Dermis microvascular lymphatic vessel endothelial cell (primary cell): Measurements from ENCODE around the gene EARS2. TPM values are rescaled to one million over a fixed set of nuclear protein-coding genes. Genes with fewer than 3 reads are reported as not detected.
"Not testable (repeated sequence)": the region's sequence is repeated elsewhere in the genome, so short reads cannot be mapped to it uniquely, and the experiment has no call there.

Experiments used
- DNase-seq, 2 donors: peaks; one replicate each; pipeline versions ENCODE4 v3.0.0 to v3.0.0-alpha.2; 2010; ENCODE audit warnings: low read depth in 2 of 2
- total RNA-seq: library from RNA; depleted of rRNA; stranded (reverse); fragments of >200 nt; gene quantifications from 2 replicates; pipeline ENCODE4 v1.2.1, GENCODE V29; 2014

Gene EARS2
- total RNA-seq, 1 donor from 2014 or later = 15.4 TPM

- no peak for DNase-seq
Observed at GRCh38 chr16:23505671-23506605, 51.2 kb downstream of the EARS2 start.

- DNase-seq = no peak
Observed at GRCh38 chr16:23505180-23505665, 51.9 kb downstream of the EARS2 start.

GRCh38 chr16:23504453-23505179, 52.5 kb downstream of the EARS2 start:
- peak; percentile 45 to 94 for DNase-seq

GRCh38 chr16:23504076-23504452, 53.1 kb downstream of the EARS2 start:
- no peak for DNase-seq

- peak; percentile 36 to 80 for DNase-seq
Observed at GRCh38 chr16:23502466-23502865, 54.7 kb downstream of the EARS2 start.

GRCh38 chr16:23501291-23501690, 55.9 kb downstream of the EARS2 start:
- no peak for DNase-seq

- DNase-seq = no peak
Observed at GRCh38 chr16:23500862-23501225, 56.3 kb downstream of the EARS2 start.

GRCh38 chr16:23500212-23500861, 56.8 kb downstream of the EARS2 start:
- DNase-seq = no peak

- no peak for DNase-seq
Observed at GRCh38 chr16:23499801-23500200, 57.3 kb downstream of the EARS2 start.

GRCh38 chr16:23498863-23499262, 58.3 kb downstream of the EARS2 start:
- DNase-seq = no peak

GRCh38 chr16:23497543-23497868, 59.6 kb downstream of the EARS2 start:
- no peak for DNase-seq

GRCh38 chr16:23496821-23497542, 60.2 kb downstream of the EARS2 start:
- DNase-seq = peak; percentile 55 to 66

GRCh38 chr16:23495671-23496070, 61.5 kb downstream of the EARS2 start:
- DNase-seq = no peak

- DNase-seq = no peak
Observed at GRCh38 chr16:23494188-23494587, 63.0 kb downstream of the EARS2 start.

- peak in 1 of 2 donors; percentile 48 for DNase-seq
Observed at GRCh38 chr16:23491490-23492391, 65.4 kb downstream of the EARS2 start.

GRCh38 chr16:23486480-23486879, 70.7 kb downstream of the EARS2 start:
- DNase-seq = no peak

- DNase-seq = no peak
Observed at GRCh38 chr16:23485841-23486240, 71.3 kb downstream of the EARS2 start.

- no peak for DNase-seq
Observed at GRCh38 chr16:23485257-23485614, 71.9 kb downstream of the EARS2 start.

GRCh38 chr16:23484510-23485256, 72.5 kb downstream of the EARS2 start:
- DNase-seq = no peak

GRCh38 chr16:23483492-23483891, 73.7 kb downstream of the EARS2 start:
- DNase-seq = not testable (repeated sequence)
